Hepatocyte (in vitro differentiated cells): Measurements from ENCODE around the gene GSN.

Experiments used
- EZH2 ChIP-seq: fragments of 200-600 bp; sonication (generic); IDR thresholded peaks from 2 replicates; pipeline ENCODE4 v1.6.1; 2016; ENCODE audit warnings: antibody characterized with exemption, mild to moderate bottlenecking, borderline replicate concordance
- EZH2phosphoT487 ChIP-seq: fragments of 200-600 bp; sonication (generic); IDR thresholded peaks from one replicate; pipeline ENCODE4 v1.6.1; 2018; ENCODE audit warnings: antibody characterized with exemption, mild to moderate bottlenecking, low read depth, moderate library complexity; ENCODE audit not compliant: unreplicated experiment, severe bottlenecking
- TF ChIP-seq, protein P1 (sequence below): fragments of 200-600 bp; sonication (generic); IDR thresholded peaks from 2 replicates; pipeline ENCODE4 v1.5.1; 2016; ENCODE audit warnings: antibody characterized with exemption, mild to moderate bottlenecking; ENCODE audit not compliant: poor library complexity

GRCh38 chr9:121277026-121277425 is 9.1 kb downstream of the GSN start:
- TF ChIP-seq, protein P1, sequence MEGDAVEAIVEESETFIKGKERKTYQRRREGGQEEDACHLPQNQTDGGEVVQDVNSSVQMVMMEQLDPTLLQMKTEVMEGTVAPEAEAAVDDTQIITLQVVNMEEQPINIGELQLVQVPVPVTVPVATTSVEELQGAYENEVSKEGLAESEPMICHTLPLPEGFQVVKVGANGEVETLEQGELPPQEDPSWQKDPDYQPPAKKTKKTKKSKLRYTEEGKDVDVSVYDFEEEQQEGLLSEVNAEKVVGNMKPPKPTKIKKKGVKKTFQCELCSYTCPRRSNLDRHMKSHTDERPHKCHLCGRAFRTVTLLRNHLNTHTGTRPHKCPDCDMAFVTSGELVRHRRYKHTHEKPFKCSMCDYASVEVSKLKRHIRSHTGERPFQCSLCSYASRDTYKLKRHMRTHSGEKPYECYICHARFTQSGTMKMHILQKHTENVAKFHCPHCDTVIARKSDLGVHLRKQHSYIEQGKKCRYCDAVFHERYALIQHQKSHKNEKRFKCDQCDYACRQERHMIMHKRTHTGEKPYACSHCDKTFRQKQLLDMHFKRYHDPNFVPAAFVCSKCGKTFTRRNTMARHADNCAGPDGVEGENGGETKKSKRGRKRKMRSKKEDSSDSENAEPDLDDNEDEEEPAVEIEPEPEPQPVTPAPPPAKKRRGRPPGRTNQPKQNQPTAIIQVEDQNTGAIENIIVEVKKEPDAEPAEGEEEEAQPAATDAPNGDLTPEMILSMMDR = no peak
- no peak for TF ChIP-seq EZH2phosphoT487
- TF ChIP-seq EZH2 = no peak
